GM12891 (cell line): ENCODE data around the gene CTTNBP2NL.

ENCODE experiments used
- DNase-seq: peaks from one replicate; pipeline ENCODE4 v3.0.0; 2011; ENCODE audit warnings: low spot score; ENCODE audit not compliant: insufficient read length
- FAIRE-seq: peaks from 2 replicates; lab custom pipeline; 2011; peaks lifted over from hg19 to GRCh38; lab: Jason Lieb, UNC
- PAX5 ChIP-seq: IDR thresholded peaks from 2 replicates; pipeline ENCODE4 v1.6.1; 2011; ENCODE audit warnings: low read length, moderate library complexity, mild to moderate bottlenecking; ENCODE audit not compliant: insufficient read depth, severe bottlenecking
- POLR2A ChIP-seq: IDR thresholded peaks from 2 replicates; pipeline ENCODE4 v1.6.1; 2011; ENCODE audit warnings: low read depth, low read length, control low read depth
- POLR2AphosphoS5 ChIP-seq: IDR thresholded peaks from 2 replicates; pipeline ENCODE4 v1.6.1; 2011; ENCODE audit warnings: low read depth, low read length, control low read depth
- POU2F2 ChIP-seq: IDR thresholded peaks from 2 replicates; pipeline ENCODE4 v1.6.1; 2011; ENCODE audit warnings: low read depth, mild to moderate bottlenecking, control low read depth, low read length, moderate library complexity
- SPI1 ChIP-seq: IDR thresholded peaks from 2 replicates; pipeline ENCODE4 v1.6.1; 2011; ENCODE audit warnings: low read depth, low read length, control low read depth
- TAF1 ChIP-seq: IDR thresholded peaks from 2 replicates; pipeline ENCODE4 v1.6.1; 2011; ENCODE audit warnings: low read depth, low read length, control low read depth

The CTTNBP2NL gene

DNA sequence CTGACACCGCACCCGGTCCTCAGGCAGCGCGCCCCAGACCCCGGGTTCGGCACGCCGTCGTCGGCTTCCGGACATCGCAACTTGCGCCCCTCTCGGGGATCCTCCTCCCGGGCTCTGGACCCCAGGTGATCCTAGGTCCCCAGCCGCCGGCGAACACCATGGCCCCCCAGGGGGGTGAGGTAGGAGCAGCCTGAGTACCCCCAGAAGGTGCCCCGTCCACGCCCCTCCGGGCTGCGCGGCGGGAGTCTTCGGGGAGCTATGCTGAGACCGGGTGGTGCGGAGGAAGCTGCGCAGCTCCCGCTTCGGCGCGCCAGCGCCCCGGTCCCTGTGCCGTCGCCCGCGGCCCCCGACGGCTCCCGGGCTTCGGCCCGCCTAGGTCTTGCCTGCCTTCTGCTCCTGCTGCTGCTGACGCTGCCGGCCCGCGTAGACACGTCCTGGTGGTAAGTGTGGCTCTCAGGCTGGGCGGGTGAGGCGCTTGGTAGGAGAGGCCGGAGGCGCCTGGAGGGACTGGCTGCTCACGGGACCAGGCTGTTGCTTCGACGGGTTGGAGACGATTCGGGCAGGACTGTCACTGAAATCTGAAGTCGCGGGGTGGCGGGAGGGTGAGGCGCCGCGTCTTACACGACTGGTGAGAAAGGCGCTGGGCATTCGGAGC, 113.1 kb downstream of the CTTNBP2NL start:
- DNase-seq (peak; percentile 46), FAIRE-seq (no peak)
- TF ChIP-seq POLR2A (no peak), PAX5 (no peak), SPI1 (no peak), TAF1 (no peak), POU2F2 (no peak), POLR2AphosphoS5 (no peak)

DNA sequence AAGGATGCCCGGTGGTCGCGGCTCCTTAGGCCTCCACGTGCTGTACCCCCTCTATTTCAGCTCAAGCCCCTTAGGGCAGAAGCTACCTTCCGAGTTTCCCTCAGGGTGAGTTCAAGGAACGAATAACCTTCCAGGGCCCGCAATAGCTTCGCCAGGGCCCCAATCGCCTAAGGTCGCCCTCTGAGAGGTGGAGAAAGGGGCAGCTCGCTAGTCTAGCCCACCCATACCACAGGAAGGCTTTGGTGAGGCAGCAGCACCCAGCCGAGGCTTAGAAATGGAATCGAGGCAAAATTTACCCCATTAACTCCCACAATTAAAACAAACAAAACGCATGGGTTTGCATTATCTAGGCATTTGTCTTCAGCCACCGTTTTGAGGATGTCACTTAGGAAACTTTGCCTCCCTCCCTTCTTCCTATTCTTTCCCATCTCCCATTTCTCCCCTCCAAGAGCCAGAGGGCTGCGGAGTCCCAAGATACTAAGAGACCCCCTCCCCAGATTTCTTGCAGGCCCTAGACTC, 113.7 kb downstream of the CTTNBP2NL start:
- no peak for DNase-seq
- TF ChIP-seq SPI1 (no peak), POLR2AphosphoS5 (no peak), TAF1 (no peak), PAX5 (no peak), POLR2A (no peak), POU2F2 (no peak)
- FAIRE-seq = no peak

DNA sequence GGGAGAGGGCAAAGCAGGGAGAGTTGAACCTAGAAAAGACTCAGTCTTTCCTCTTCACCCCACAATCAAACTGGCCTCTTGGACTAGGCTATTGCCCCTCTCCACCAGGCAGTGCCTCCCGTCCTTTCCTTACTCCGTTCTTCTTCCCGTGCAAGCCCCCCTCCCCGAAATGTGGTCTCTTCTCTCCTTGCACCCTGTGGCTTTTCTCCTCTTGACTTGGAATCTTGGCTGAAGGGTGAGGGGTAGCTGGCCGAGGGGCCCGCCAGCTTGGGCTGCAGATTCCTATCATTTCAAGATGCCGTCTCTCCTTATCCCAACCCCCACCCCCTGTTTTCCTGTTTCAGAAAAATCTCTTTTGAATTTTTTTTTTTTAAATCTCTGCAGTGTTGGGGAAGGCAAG, 114.3 kb downstream of the CTTNBP2NL start:
- no peak for FAIRE-seq

More for the DNA sequence above, 114.3 kb downstream of the CTTNBP2NL start:
- no peak for TF ChIP-seq POU2F2
- TF ChIP-seq POLR2AphosphoS5 = no peak
- TF ChIP-seq PAX5 = no peak
- no peak for DNase-seq
